Tibial nerve (tissue), 4 donors: ENCODE results near the gene SLC34A3. TPM values are rescaled to one million over a fixed set of nuclear protein-coding genes. Genes with fewer than 3 reads are reported as not detected.

ENCODE experiments used
- DNase-seq, 2 donors: peaks; one replicate each; pipeline ENCODE4 v3.0.0-alpha.2; 2019; ENCODE audit warnings: low spot score in 2 of 2
- H3K27ac ChIP-seq, 4 donors: fragments of 200-600 bp; sonication (generic) in 3 of 4; one replicate each; pipeline ENCODE4 v1.5.1; 2017 to 2019; ENCODE audit warnings: mild to moderate bottlenecking in 1 of 4
- H3K27me3 ChIP-seq, 2 donors: fragments of 200-600 bp; sonication (generic) in 1 of 2; one replicate each; pipeline versions ENCODE4 v1.5.1 to v1.6.0; 2017 to 2019
- H3K36me3 ChIP-seq, 3 donors: fragments of 200-600 bp; sonication (generic); one replicate each; pipeline ENCODE4 v1.5.1; 2018 to 2019
- H3K4me1 ChIP-seq, 4 donors: fragments of 200-600 bp; sonication (generic) in 3 of 4; one replicate each; pipeline ENCODE4 v1.5.1; 2017 to 2019
- H3K4me3 ChIP-seq, 4 donors: fragments of 200-600 bp; sonication (generic) in 3 of 4; one replicate each; pipeline ENCODE4 v1.5.1; 2017 to 2019; ENCODE audit warnings: mild to moderate bottlenecking in 1 of 4, moderate library complexity in 1 of 4
- H3K9me3 ChIP-seq, 4 donors: fragments of 200-600 bp; sonication (generic) in 3 of 4; one replicate each; pipeline ENCODE4 v1.5.1; 2017 to 2019
- CTCF ChIP-seq, 5 experiments: fragments of 200-600 bp in 3 of 5; fragments of 450-650 bp in 2 of 5; sonication (generic) in 3 of 5; IDR thresholded peaks; one replicate each; pipeline ENCODE4 v1.5.1; 2016 to 2019; ENCODE audit warnings: antibody characterized with exemption in 5 of 5, mild to moderate bottlenecking in 3 of 5, moderate library complexity in 2 of 5
- EP300 ChIP-seq, 2 donors: sonication (generic); formaldehyde crosslinking; IDR thresholded peaks; one replicate each; pipeline ENCODE4 v1.6.1; 2017; ENCODE audit warnings: antibody characterized with exemption in 2 of 2, mild to moderate bottlenecking in 1 of 2
- POLR2A ChIP-seq, 2 donors: fragments of 450-650 bp; IDR thresholded peaks; one replicate each; pipeline ENCODE4 v1.6.1; 2017; ENCODE audit warnings: antibody characterized with exemption in 2 of 2, mild to moderate bottlenecking in 2 of 2, moderate library complexity in 2 of 2
- WGBS, 2 donors: methylation state at CpG; one replicate each; pipeline ENCODE4 v1.1.5; 2018; 5-methylcytosine and 5-hydroxymethylcytosine counted together
- total RNA-seq, 4 donors: library from RNA; depleted of rRNA; stranded (reverse); fragments of >200 nt; gene quantifications; one replicate each; pipeline ENCODE4 v1.1.0, GENCODE V29; 2016

Gene SLC34A3
- total RNA-seq, 4 donors from 2014 or later = not detected

DNA sequence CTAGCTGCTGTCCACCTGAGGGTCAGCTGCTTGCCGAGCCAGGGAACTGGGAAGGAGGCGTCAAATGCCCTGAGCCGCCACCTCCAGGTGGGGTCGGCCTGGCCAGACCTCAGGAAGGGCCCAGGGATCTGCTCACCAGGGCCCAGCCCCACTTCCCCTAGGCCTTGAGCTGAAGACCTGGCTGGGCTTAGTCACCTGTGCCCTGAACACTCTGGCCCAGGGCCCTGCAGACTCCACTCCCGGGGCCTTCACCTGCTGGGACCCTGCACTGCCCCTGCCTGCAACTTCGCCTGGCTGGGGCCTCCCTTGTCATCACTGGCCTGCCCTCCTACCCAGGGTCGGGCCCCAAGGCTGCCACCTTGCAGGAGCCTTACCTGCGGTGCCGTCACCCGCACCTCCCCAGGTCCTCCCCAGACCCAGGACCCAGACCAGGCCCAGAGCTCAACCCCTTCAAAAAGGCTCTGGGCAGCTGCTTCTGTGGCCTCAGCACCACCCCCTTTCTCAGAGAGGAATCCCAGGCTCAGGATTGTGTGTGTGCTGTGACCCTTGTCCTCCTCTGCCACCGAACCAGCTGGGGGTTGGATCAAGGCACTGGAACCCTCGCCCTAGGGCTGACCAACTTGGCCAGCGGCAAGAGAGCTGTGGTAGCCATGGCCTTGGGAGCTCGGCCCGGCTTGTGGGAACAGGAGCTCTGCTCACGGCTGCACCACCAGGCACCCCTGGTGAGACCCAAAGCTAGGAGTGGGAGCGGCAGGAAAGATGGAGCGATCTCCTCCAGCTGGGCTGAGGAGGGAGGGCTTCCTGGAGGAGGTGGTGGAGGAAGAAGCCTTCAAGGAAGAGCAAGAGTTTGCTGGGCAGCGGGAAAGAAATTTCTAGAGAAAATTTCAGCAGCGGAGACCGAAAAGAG, 23.3 kb downstream of the SLC34A3 start:
- peak overlapping the region; percentile 72 to 100 (median 89) for H3K4me3 ChIP-seq
- H3K9me3 ChIP-seq = no peaks in the 10 kb centered on the region
- peak overlapping the region in 3 of 4 donors; percentile 84 to 87 (median 87) for H3K27ac ChIP-seq
- WGBS, 2 donors = 50 to 58% methylated on average over 16 to 18 of the region's 21 CpGs
- peaks cover 0 to 38% (median 22%) of the 10 kb centered on the region in 4 donors for H3K4me1 ChIP-seq
- DNase-seq = no peak
- peaks cover 0 to 26% (median 5%) of the 10 kb centered on the region in 3 donors for H3K36me3 ChIP-seq
- TF ChIP-seq CTCF (IDR thresholded peaks at IDR 0.05) (no peak), EP300 (IDR thresholded peaks at IDR 0.05) (no peak), POLR2A (IDR thresholded peaks at IDR 0.05) (no peak)
- H3K27me3 ChIP-seq = no peaks in the 10 kb centered on the region

GRCh38 chr9:137254624-137255447, 24.1 kb downstream of the SLC34A3 start, which contains the start of gene NELFB:
TSS of gene NELFB (plus strand) at chr9:137255327.
- H3K36me3 ChIP-seq = peaks cover 0 to 31% (median 5%) of the 10 kb centered on the region in 3 donors
- H3K27me3 ChIP-seq = no peaks in the 10 kb centered on the region
- TF ChIP-seq EP300 (IDR thresholded peaks at IDR 0.05) = peak; percentile 37 to 65
- peak in 3 of 5 experiments; percentile 9 to 59 (median 15) for TF ChIP-seq CTCF (IDR thresholded peaks at IDR 0.05)
- peak in 1 of 2 donors; percentile 58 for TF ChIP-seq POLR2A (IDR thresholded peaks at IDR 0.05)
- no peaks in the 10 kb centered on the region for H3K9me3 ChIP-seq
- peak within 1 kb of the TSS; percentile 67 to 87 (median 86) for H3K27ac ChIP-seq
- peak; percentile 77 to 84 for DNase-seq
- peaks cover 0 to 38% (median 22%) of the 10 kb centered on the region in 4 donors for H3K4me1 ChIP-seq
- peak within 1 kb of the TSS; percentile 72 to 100 (median 98) for H3K4me3 ChIP-seq
- WGBS, 2 donors = 1 to 3% methylated on average over 39 to 48 of the region's 105 CpGs

DNA sequence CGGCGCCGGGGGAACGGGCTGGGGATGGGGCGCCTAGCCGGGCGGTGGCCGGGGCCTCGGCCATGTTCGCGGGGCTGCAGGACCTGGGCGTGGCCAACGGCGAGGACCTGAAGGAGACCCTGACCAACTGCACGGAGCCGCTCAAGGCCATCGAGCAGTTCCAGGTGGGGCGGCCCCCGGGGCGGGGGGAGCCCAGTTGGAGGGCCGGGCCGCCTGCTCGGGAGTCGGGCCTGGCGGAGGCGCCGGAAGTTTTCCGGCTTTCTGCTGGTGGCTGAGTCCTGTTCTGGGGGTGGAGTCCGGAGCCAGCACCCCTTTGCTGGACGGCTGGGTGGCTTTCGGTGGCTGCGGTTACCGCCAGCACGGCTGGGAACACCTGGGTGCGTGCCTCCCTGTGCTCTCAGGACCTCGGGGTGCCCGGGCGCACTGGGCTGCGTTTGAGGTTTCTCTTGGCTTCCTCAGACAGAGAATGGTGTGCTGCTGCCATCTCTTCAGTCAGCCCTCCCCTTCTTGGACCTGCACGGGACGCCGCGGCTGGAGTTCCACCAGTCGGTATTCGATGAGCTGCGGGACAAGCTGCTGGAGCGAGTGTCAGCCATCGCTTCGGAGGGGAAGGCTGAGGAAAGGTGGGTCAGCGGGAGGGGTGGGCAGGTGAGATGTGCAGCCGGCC, 24.9 kb downstream of the SLC34A3 start:
- Histone ChIP-seq H3K27ac (peak overlapping the region in 3 of 4 donors; percentile 64 to 84 (median 84)), H3K36me3 (peaks cover 0 to 33% (median 5%) of the 10 kb centered on the region in 3 donors), H3K27me3 (no peaks in the 10 kb centered on the region), H3K9me3 (no peaks in the 10 kb centered on the region), H3K4me1 (peaks cover 0 to 33% (median 22%) of the 10 kb centered on the region in 4 donors), H3K4me3 (peak overlapping the region; percentile 72 to 100 (median 98))
- TF ChIP-seq POLR2A (IDR thresholded peaks at IDR 0.05) (no peak), EP300 (IDR thresholded peaks at IDR 0.05) (no peak), CTCF (IDR thresholded peaks at IDR 0.05) (no peak)
- 4 to 6% methylated on average over 22 to 34 of the region's 51 CpGs for WGBS, 2 donors
- DNase-seq = no peak

DNA sequence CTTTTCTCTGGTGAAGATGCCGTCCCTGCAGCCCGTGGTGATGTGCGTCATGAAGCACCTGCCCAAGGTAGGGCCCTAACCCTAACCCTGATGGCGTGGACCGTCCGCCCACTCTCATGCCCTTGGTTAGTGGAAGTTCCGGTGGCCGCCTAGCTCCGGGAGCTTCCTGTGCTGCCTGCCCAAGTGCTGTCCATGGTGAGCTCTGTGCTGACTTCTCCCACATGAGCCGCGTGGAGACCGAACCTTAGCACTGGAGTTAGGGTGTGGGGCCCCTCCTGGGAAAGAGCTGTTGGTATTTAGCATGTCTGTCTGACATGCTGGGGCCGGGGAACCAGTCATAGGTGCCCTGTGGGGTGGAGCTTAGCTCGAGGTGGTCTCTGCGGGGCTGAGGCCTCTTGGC, 25.7 kb downstream of the SLC34A3 start:
- 89 to 90% methylated on average over 13 to 15 of the region's 15 CpGs for whole genome bisulfite sequencing, 2 donors
- no peak overlapping the region for H3K27ac ChIP-seq
- TF ChIP-seq EP300 (IDR thresholded peaks at IDR 0.05) (no peak), CTCF (IDR thresholded peaks at IDR 0.05) (no peak)
- H3K9me3 ChIP-seq = no peaks in the 10 kb centered on the region
- DNase-seq = no peak
- H3K4me3 ChIP-seq = peak overlapping the region; percentile 72 to 100 (median 98)
- H3K4me1 ChIP-seq = peaks cover 0 to 28% (median 22%) of the 10 kb centered on the region in 4 donors
- H3K27me3 ChIP-seq = no peaks in the 10 kb centered on the region
- peaks cover 0 to 35% (median 5%) of the 10 kb centered on the region in 3 donors for H3K36me3 ChIP-seq
